ENCODE results near the gene GARIN5B.

DNA sequence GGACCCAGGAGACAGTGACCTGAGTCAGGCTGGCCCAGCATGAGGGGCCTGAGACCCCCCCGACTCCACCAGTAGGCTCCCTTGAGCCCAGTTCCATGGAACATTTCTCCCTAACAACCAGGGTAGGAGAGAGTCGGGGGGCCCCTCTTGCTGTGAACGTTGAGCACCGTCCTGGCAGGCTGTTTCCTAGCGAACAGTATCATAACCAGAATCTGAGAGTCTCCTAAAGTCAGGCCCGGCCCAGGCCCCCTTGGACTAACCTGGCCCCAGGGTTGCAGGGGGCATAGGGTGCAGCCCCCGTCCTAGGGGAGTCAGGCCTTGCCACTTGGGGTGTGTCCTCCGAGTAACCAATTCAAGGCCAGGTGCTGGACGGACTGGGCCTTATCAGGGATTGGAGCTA is 51.7 kb downstream of the GARIN5B start:
- TF ChIP-seq FOXK2 (IDR thresholded peaks at IDR 0.05), result no peak
- no peak for TF ChIP-seq TARDBP (IDR thresholded peaks at IDR 0.05)
- no peak for TF ChIP-seq BHLHE40 (IDR thresholded peaks at IDR 0.05; ENCODE audit: borderline replicate concordance)
- TF ChIP-seq ZNF384 (IDR thresholded peaks at IDR 0.05), result no peak
- TF ChIP-seq FOXA1 (IDR thresholded peaks at IDR 0.05), result no peak
- TF ChIP-seq, protein P1, sequence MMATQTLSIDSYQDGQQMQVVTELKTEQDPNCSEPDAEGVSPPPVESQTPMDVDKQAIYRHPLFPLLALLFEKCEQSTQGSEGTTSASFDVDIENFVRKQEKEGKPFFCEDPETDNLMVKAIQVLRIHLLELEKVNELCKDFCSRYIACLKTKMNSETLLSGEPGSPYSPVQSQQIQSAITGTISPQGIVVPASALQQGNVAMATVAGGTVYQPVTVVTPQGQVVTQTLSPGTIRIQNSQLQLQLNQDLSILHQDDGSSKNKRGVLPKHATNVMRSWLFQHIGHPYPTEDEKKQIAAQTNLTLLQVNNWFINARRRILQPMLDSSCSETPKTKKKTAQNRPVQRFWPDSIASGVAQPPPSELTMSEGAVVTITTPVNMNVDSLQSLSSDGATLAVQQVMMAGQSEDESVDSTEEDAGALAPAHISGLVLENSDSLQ (IDR thresholded peaks at IDR 0.05), result no peak
- TF ChIP-seq SUZ12 (IDR thresholded peaks at IDR 0.05), result no peak
- TF ChIP-seq ELF4 (IDR thresholded peaks at IDR 0.05), result no peak
- no peak for TF ChIP-seq FOXM1 (IDR thresholded peaks at IDR 0.05; ENCODE audit: borderline replicate concordance)

All from HEK293T (cell line).